ENCODE data around the gene KRT85. TPM values are rescaled to one million over a fixed set of nuclear protein-coding genes. Genes with fewer than 3 reads are reported as not detected.
"Not testable (repeated sequence)": the region's sequence is repeated elsewhere in the genome, so short reads cannot be mapped to it uniquely, and the experiment has no call there.

The KRT85 gene
- total RNA-seq, 1 experiment from 2014 or later: not detected

DNA sequence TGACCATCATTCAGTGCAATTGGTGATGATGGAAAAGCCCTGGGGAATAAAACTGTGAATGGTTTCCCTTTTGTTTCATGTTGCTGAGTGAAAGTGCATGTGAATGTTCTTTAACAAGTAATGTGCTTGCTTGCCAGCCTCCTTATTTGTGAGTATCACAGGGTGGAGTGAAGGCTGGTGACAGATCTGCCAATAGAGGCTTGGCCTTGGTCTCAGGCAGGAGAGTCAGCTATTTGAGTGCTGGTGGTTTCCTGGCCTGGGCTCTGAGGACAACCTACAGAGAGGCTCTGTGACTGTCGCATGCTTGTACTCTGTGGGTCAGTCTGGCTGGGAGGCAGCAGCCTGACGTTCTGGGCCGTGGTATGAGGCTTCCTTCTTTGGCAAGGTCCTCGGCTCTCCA is 20.7 kb downstream of the KRT85 start:
- CTCF ChIA-PET: interaction anchor here (0.8 to 1.4 kb wide), 4 partner anchors 15 to 125 kb away, joined by 3 to 4 read pairs (median 4); partner anchors contain the start of gene KRT85
- Histone ChIP-seq H3K27me3 (ENCODE audit: insufficient read depth, low read depth) (no peaks in the 10 kb centered on the region), H3K36me3 (ENCODE audit: low read depth) (no peaks in the 10 kb centered on the region), H3K9me3 (ENCODE audit: insufficient read depth, low read depth) (no peaks in the 10 kb centered on the region; the same call in 1 of the 2 replicates), H4K20me1 (ENCODE audit: insufficient read depth) (no peaks in the 10 kb centered on the region), H3K4me2 (peak overlapping the region; percentile 67), H3K4me1 (replicated peaks; ENCODE audit: insufficient read depth) (peaks cover 27% of the 10 kb centered on the region), H2AFZ (no peak overlapping the region), H3K27ac (peak overlapping the region; percentile 74), H3K79me2 (ENCODE audit: low read depth) (no peaks in the 10 kb centered on the region), H3K4me3 (no peak overlapping the region), H3K9me2 (ENCODE audit: insufficient read depth) (no peaks in the 10 kb centered on the region), H3F3A (ENCODE audit: insufficient read depth, low read depth) (peaks cover 23% of the 10 kb centered on the region)
- POLR2A ChIA-PET (ENCODE audit: unreplicated experiment): interaction anchor here (0.6 kb wide), 1 partner anchor 63 kb away, joined by 3 read pairs; no protein-coding TSS in a partner anchor
- DNase-seq: no peak
- TF ChIP-seq, protein P1, sequence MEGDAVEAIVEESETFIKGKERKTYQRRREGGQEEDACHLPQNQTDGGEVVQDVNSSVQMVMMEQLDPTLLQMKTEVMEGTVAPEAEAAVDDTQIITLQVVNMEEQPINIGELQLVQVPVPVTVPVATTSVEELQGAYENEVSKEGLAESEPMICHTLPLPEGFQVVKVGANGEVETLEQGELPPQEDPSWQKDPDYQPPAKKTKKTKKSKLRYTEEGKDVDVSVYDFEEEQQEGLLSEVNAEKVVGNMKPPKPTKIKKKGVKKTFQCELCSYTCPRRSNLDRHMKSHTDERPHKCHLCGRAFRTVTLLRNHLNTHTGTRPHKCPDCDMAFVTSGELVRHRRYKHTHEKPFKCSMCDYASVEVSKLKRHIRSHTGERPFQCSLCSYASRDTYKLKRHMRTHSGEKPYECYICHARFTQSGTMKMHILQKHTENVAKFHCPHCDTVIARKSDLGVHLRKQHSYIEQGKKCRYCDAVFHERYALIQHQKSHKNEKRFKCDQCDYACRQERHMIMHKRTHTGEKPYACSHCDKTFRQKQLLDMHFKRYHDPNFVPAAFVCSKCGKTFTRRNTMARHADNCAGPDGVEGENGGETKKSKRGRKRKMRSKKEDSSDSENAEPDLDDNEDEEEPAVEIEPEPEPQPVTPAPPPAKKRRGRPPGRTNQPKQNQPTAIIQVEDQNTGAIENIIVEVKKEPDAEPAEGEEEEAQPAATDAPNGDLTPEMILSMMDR (conservative IDR thresholded peaks at IDR 0.05): no peak
- no peak for TF ChIP-seq EZH2 (IDR thresholded peaks at IDR 0.05; ENCODE audit: low read depth)
- BruUV-seq (replicated peaks): no TSS peak
- intact Hi-C loops (cut with micrococcal nuclease; ENCODE audit: unreplicated experiment): no loop called here

DNA sequence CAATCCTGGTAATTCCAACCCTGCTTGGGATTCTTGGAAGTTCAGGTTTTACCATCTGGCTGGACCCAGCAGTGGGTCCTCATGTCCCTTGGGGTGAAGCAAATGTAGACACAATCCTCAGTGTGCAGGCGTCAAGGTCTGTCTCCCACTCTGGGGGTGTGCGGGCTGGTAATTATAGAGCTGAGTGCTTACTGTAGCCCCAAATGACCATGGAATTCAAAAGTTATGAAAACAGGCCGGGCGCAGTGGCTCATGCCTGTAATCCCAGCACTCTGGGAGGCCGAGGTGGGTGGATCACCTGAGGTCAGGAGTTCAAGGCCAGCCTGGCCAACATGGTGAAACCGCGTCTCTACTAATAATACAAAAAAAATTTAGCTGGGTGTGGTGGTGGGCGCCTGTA is 22.2 kb downstream of the KRT85 start:
- DNase-seq; H3K36me3 ChIP-seq (ENCODE audit: low read depth); intact Hi-C loops (cut with micrococcal nuclease; ENCODE audit: unreplicated experiment); H3K4me3 ChIP-seq; H3K9me3 ChIP-seq (ENCODE audit: insufficient read depth, low read depth); H2AFZ ChIP-seq; H3K79me2 ChIP-seq (ENCODE audit: low read depth); H3K27me3 ChIP-seq (ENCODE audit: insufficient read depth, low read depth); H4K20me1 ChIP-seq (ENCODE audit: insufficient read depth); BruUV-seq (replicated peaks); H3K9me2 ChIP-seq (ENCODE audit: insufficient read depth): not testable (repeated sequence)
- peaks cover 27% of the 10 kb centered on the region for H3K4me1 ChIP-seq (replicated peaks; ENCODE audit: insufficient read depth)
- peaks cover 23% of the 10 kb centered on the region for H3F3A ChIP-seq (ENCODE audit: insufficient read depth, low read depth)
- peak overlapping the region; percentile 67 for H3K4me2 ChIP-seq
- peak overlapping the region; percentile 74 for H3K27ac ChIP-seq
- CTCF ChIA-PET: interaction anchor here (0.6 to 1.3 kb wide), 2 partner anchors 19 to 96 kb away, joined by 3 to 4 read pairs; no protein-coding TSS in a partner anchor
- POLR2A ChIA-PET (ENCODE audit: unreplicated experiment): interaction anchor here (0.5 to 0.8 kb wide), 3 partner anchors 112 to 654 kb away, joined by 3 to 5 read pairs (median 4); no protein-coding TSS in a partner anchor

DNA sequence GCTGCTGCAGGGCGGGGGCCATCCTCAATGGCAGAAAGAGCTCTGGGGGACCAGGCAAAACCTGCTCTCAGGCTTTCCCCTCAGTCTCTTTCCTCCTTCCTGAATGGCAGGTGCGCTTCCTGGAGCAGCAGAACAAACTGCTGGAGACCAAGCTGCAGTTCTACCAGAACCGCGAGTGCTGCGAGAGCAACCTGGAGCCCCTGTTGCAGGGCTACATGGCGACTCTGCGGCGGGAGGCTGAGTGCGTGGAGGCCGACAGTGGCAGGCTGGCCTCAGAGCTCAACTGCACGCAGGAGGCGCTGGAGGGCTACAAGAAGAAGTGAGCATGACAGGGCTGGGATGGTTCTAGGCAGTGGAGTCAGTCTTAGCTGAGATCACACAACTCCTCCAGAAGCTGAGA is 23.2 kb downstream of the KRT85 start:
- TF ChIP-seq, protein P1 (conservative IDR thresholded peaks at IDR 0.05): no peak
- TF ChIP-seq EZH2 (IDR thresholded peaks at IDR 0.05; ENCODE audit: low read depth): no peak
- no peaks in the 10 kb centered on the region for H3K27me3 ChIP-seq (ENCODE audit: insufficient read depth, low read depth)
- ChIA-PET CTCF (interaction anchor here (0.6 kb wide), 1 partner anchor 10 kb away, joined by 6 read pairs; no protein-coding TSS in a partner anchor), POLR2A (ENCODE audit: unreplicated experiment) (no interaction called here)
- BruUV-seq (replicated peaks): no TSS peak
- intact Hi-C loops (cut with micrococcal nuclease; ENCODE audit: unreplicated experiment): no loop called here
- H3F3A ChIP-seq (ENCODE audit: insufficient read depth, low read depth): peaks cover 23% of the 10 kb centered on the region
- H3K79me2 ChIP-seq (ENCODE audit: low read depth): no peaks in the 10 kb centered on the region
- DNase-seq: no peak
- no peak overlapping the region for H2AFZ ChIP-seq
- no peak overlapping the region for H3K27ac ChIP-seq
- no peaks in the 10 kb centered on the region for H3K9me2 ChIP-seq (ENCODE audit: insufficient read depth)
- H3K9me3 ChIP-seq (ENCODE audit: insufficient read depth, low read depth): no peaks in the 10 kb centered on the region; the same call in 1 of the 2 replicates
- H3K4me3 ChIP-seq: no peak overlapping the region
- H3K36me3 ChIP-seq (ENCODE audit: low read depth): no peaks in the 10 kb centered on the region
- H3K4me1 ChIP-seq (replicated peaks; ENCODE audit: insufficient read depth): peaks cover 27% of the 10 kb centered on the region
- no peaks in the 10 kb centered on the region for H4K20me1 ChIP-seq (ENCODE audit: insufficient read depth)
- no peak overlapping the region for H3K4me2 ChIP-seq

DNA sequence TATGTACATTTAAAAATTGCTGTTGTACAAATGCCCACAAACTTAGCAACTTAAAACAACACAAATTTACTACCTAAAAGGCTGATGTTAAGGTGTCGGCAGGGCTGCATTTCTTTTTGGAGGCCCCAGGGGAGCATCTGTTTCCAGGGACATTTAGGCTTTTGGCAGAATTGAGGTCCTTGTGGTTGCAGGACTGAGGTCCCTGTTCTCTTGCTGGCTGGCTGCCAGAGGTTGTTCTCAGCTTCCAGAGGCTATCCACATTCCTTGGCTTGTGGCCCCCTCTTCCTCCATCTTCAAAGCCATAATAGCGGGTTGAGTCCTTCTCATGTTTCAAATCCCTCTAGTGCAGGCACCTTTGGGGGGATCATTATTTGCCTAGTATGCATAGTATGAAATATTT is 23.7 kb downstream of the KRT85 start:
- no peak overlapping the region for H3K4me2 ChIP-seq
- intact Hi-C loops (cut with micrococcal nuclease; ENCODE audit: unreplicated experiment): no loop called here
- no peaks in the 10 kb centered on the region; the same call in 1 of the 2 replicates for H3K9me3 ChIP-seq (ENCODE audit: insufficient read depth, low read depth)
- H4K20me1 ChIP-seq (ENCODE audit: insufficient read depth): no peaks in the 10 kb centered on the region
- H3K36me3 ChIP-seq (ENCODE audit: low read depth): no peaks in the 10 kb centered on the region
- BruUV-seq (replicated peaks): no TSS peak
- H3K27me3 ChIP-seq (ENCODE audit: insufficient read depth, low read depth): no peaks in the 10 kb centered on the region
- H3K27ac ChIP-seq: no peak overlapping the region
- no peak for DNase-seq
- H3K4me3 ChIP-seq: no peak overlapping the region
- H3F3A ChIP-seq (ENCODE audit: insufficient read depth, low read depth): peaks cover 23% of the 10 kb centered on the region
- no peaks in the 10 kb centered on the region for H3K9me2 ChIP-seq (ENCODE audit: insufficient read depth)
- H3K79me2 ChIP-seq (ENCODE audit: low read depth): no peaks in the 10 kb centered on the region
- ChIA-PET POLR2A (ENCODE audit: unreplicated experiment) (no interaction called here), CTCF (no interaction called here)
- no peak overlapping the region for H2AFZ ChIP-seq
- TF ChIP-seq, protein P1 (conservative IDR thresholded peaks at IDR 0.05): no peak
- TF ChIP-seq EZH2 (IDR thresholded peaks at IDR 0.05; ENCODE audit: low read depth): no peak
- peaks cover 27% of the 10 kb centered on the region for H3K4me1 ChIP-seq (replicated peaks; ENCODE audit: insufficient read depth)

Data from PC-9 (cell line).